Endothelial cell of hepatic sinusoid (primary cell): ENCODE results near the gene MED15.
"Not testable (repeated sequence)": the region's sequence is repeated elsewhere in the genome, so short reads cannot be mapped to it uniquely, and the experiment has no call there.

Source experiments
- in situ Hi-C: cut with HindIII; loops from 2 replicates; pipeline ENCODE4 v1.10.0; 2017; ENCODE audit warnings: low sequenced_read_pairs

MED15 gene

GRCh38 chr22:20618488-20618887 lies 111.1 kb downstream of the MED15 start:
- in situ Hi-C loops, result no loop called here

GRCh38 chr22:20619045-20619892 lies 111.9 kb downstream of the MED15 start:
- in situ Hi-C loops, result no loop called here

GRCh38 chr22:20619893-20620194 lies 112.4 kb downstream of the MED15 start:
- in situ Hi-C loops, result not testable (repeated sequence)

GRCh38 chr22:20621162-20621561 lies 113.8 kb downstream of the MED15 start:
- in situ Hi-C loops, result no loop called here

- in situ Hi-C loops, result no loop called here
Measured at GRCh38 chr22:20622650-20623339, 115.4 kb downstream of the MED15 start.

- in situ Hi-C loops, result no loop called here
Measured at GRCh38 chr22:20624161-20624616, 116.8 kb downstream of the MED15 start.

GRCh38 chr22:20625270-20625669 lies 117.9 kb downstream of the MED15 start:
- in situ Hi-C loops, result no loop called here

- in situ Hi-C loops, result no loop called here
Measured at GRCh38 chr22:20626811-20627210, 119.4 kb downstream of the MED15 start.

- in situ Hi-C loops, result no loop called here
Measured at GRCh38 chr22:20627432-20627831, 120.0 kb downstream of the MED15 start.

- in situ Hi-C loops, result no loop called here
Measured at GRCh38 chr22:20628081-20628939, 120.9 kb downstream of the MED15 start.

GRCh38 chr22:20629401-20629800 lies 122.0 kb downstream of the MED15 start:
- in situ Hi-C loops, result no loop called here

- in situ Hi-C loops, result no loop called here
Measured at GRCh38 chr22:20630873-20631617, 123.6 kb downstream of the MED15 start.

- in situ Hi-C loops, result no loop called here
Measured at GRCh38 chr22:20632082-20632481, 124.7 kb downstream of the MED15 start.

- in situ Hi-C loops, result no loop called here
Measured at GRCh38 chr22:20632518-20632917, 125.1 kb downstream of the MED15 start.

- in situ Hi-C loops, result no loop called here
Measured at GRCh38 chr22:20634560-20635226, 127.3 kb downstream of the MED15 start.

GRCh38 chr22:20635227-20635591 lies 127.8 kb downstream of the MED15 start:
- in situ Hi-C loops, result no loop called here

- in situ Hi-C loops, result no loop called here
Measured at GRCh38 chr22:20636075-20636812, 128.8 kb downstream of the MED15 start.

GRCh38 chr22:20636945-20637344 lies 129.5 kb downstream of the MED15 start:
- in situ Hi-C loops, result no loop called here
